ENCODE data around the gene SLC2A1.
A peak's percentile ranks its signal among the peaks of the same experiment; 100 is the strongest.

The SLC2A1 gene

GRCh38 chr1:42958488-42959319 lies at the start of gene SLC2A1:
Gene SLC2A1, minus strand, starts transcription at chr1:42958868. Its CDS starts 217 bp downstream, at chr1:42958651.
- intact Hi-C loops (cut with DNase I): loop anchor here (5.0 kb wide), 1 partner anchor 36 kb away; no protein-coding TSS in a partner anchor
- peak; percentile 93 to 99 (median 97) for DNase-seq

- no peak for DNase-seq
- intact Hi-C loops (cut with DNase I): no loop called here
These were observed 48.9 kb upstream of the SLC2A1 start for GRCh38 chr1:43007377-43008114.

GRCh38 chr1:43005460-43006361 lies 47.0 kb upstream of the SLC2A1 start:
- no peak for DNase-seq
- intact Hi-C loops (cut with DNase I): no loop called here

- DNase-seq: no peak
- intact Hi-C loops (cut with DNase I): no loop called here
These were observed 46.2 kb upstream of the SLC2A1 start for GRCh38 chr1:43004587-43005459.

GRCh38 chr1:43002766-43003165 lies 44.1 kb upstream of the SLC2A1 start:
- intact Hi-C loops (cut with DNase I): no loop called here
- no peak for DNase-seq

GRCh38 chr1:43002116-43002515 lies 43.4 kb upstream of the SLC2A1 start:
- intact Hi-C loops (cut with DNase I): no loop called here
- no peak for DNase-seq

GRCh38 chr1:43001434-43001833 lies 42.8 kb upstream of the SLC2A1 start:
- DNase-seq: no peak
- intact Hi-C loops (cut with DNase I): no loop called here

GRCh38 chr1:43000271-43000670 lies 41.6 kb upstream of the SLC2A1 start:
- no peak for DNase-seq
- intact Hi-C loops (cut with DNase I): no loop called here

GRCh38 chr1:42999308-42999707 lies 40.6 kb upstream of the SLC2A1 start:
- DNase-seq: no peak
- intact Hi-C loops (cut with DNase I): no loop called here

GRCh38 chr1:42998386-42998785 lies 39.7 kb upstream of the SLC2A1 start:
- DNase-seq: no peak
- intact Hi-C loops (cut with DNase I): no loop called here

GRCh38 chr1:42996384-42996970 lies 37.8 kb upstream of the SLC2A1 start:
- intact Hi-C loops (cut with DNase I): no loop called here
- DNase-seq: no peak

GRCh38 chr1:42993502-42994136 lies 35.0 kb upstream of the SLC2A1 start:
- intact Hi-C loops (cut with DNase I): no loop called here
- DNase-seq: peak in 7 of 42 donors; percentile 2 to 40 (median 4)

- intact Hi-C loops (cut with DNase I): no loop called here
- no peak for DNase-seq
These were observed 33.4 kb upstream of the SLC2A1 start for GRCh38 chr1:42992054-42992571.

- DNase-seq: no peak
- intact Hi-C loops (cut with DNase I): no loop called here
These were observed 32.2 kb upstream of the SLC2A1 start for GRCh38 chr1:42990757-42991346.

- intact Hi-C loops (cut with DNase I): no loop called here
- no peak for DNase-seq
These were observed 25.0 kb upstream of the SLC2A1 start for GRCh38 chr1:42983693-42984092.

- no peak for DNase-seq
- intact Hi-C loops (cut with DNase I): no loop called here
These were observed 24.6 kb upstream of the SLC2A1 start for GRCh38 chr1:42983253-42983652.

GRCh38 chr1:42982641-42983040 lies 24.0 kb upstream of the SLC2A1 start:
- intact Hi-C loops (cut with DNase I): no loop called here

More at GRCh38 chr1:42982641-42983040, 24.0 kb upstream of the SLC2A1 start:
- no peak for DNase-seq

All from head of caudate nucleus (tissue), 42 donors.